Neutrophil (primary cell): ENCODE results near the gene STAB2.
"Not testable (repeated sequence)": the region's sequence is repeated elsewhere in the genome, so short reads cannot be mapped to it uniquely, and the experiment has no call there.

Source experiments
- H3K27ac ChIP-seq: fragments of 200-600 bp; sonication (generic); 2 replicates; pipeline ENCODE4 v1.5.1; 2016; ENCODE audit warnings: mild to moderate bottlenecking, moderate library complexity
- H3K27me3 ChIP-seq: fragments of 200-600 bp; sonication (generic); 2 replicates; pipeline ENCODE4 v1.6.0; 2016; ENCODE audit warnings: mild to moderate bottlenecking
- H3K36me3 ChIP-seq: fragments of 200-600 bp; sonication (generic); 2 replicates; pipeline ENCODE4 v1.5.1; 2017
- H3K4me1 ChIP-seq, 2 experiments: fragments of 200-600 bp in 1 of 2; sonication (generic) in 1 of 2; 1 replicate in 1 of 2; 2 replicates in 1 of 2; pipeline versions ENCODE4 v1.5.1 to v1.6.1; 2013 to 2016; ENCODE audit warnings: low read depth in 1 of 2, low read length in 1 of 2, mild to moderate bottlenecking in 1 of 2, moderate library complexity in 1 of 2; ENCODE audit not compliant: control insufficient read depth in 1 of 2, insufficient read depth in 1 of 2
- H3K4me3 ChIP-seq, 2 experiments: fragments of 200-600 bp in 1 of 2; sonication (generic) in 1 of 2; 1 replicate in 1 of 2; 2 replicates in 1 of 2; pipeline ENCODE4 v1.5.1; 2013 to 2016; ENCODE audit warnings: low read depth in 1 of 2, low read length in 1 of 2, mild to moderate bottlenecking in 1 of 2, moderate library complexity in 1 of 2
- H3K9me3 ChIP-seq: fragments of 200-600 bp; sonication (generic); 2 replicates; pipeline ENCODE4 v1.5.1; 2016
- TF ChIP-seq, protein P1 (sequence below): fragments of 200-600 bp; sonication (generic); IDR thresholded peaks from 2 replicates; pipeline ENCODE4 v1.5.1; 2016; ENCODE audit warnings: antibody characterized with exemption

STAB2 gene

DNA sequence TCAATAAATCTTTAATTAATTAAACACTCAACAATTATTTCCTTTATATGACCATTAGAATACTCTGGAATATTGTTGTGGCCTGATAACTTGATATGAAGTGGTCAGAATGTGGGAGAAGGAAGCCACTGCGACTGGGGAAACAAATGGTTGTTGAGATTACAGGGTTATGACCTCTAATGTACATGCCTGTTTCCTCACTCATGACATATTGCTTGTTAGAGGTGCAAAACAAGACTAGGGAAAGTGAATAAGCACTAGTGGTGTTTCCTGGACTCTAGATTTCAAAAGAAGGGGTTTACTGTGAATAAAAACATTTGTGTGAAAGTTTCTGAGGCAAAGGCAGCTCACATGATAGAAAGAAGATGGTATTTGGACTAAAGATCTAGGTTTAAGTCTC lies 53.3 kb downstream of the STAB2 start:
- TF ChIP-seq, protein P1, sequence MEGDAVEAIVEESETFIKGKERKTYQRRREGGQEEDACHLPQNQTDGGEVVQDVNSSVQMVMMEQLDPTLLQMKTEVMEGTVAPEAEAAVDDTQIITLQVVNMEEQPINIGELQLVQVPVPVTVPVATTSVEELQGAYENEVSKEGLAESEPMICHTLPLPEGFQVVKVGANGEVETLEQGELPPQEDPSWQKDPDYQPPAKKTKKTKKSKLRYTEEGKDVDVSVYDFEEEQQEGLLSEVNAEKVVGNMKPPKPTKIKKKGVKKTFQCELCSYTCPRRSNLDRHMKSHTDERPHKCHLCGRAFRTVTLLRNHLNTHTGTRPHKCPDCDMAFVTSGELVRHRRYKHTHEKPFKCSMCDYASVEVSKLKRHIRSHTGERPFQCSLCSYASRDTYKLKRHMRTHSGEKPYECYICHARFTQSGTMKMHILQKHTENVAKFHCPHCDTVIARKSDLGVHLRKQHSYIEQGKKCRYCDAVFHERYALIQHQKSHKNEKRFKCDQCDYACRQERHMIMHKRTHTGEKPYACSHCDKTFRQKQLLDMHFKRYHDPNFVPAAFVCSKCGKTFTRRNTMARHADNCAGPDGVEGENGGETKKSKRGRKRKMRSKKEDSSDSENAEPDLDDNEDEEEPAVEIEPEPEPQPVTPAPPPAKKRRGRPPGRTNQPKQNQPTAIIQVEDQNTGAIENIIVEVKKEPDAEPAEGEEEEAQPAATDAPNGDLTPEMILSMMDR: no peak
- peaks cover 52% of the 10 kb centered on the region for H3K27me3 ChIP-seq
- H3K36me3 ChIP-seq: no peaks in the 10 kb centered on the region
- H3K4me1 ChIP-seq: no peaks in the 10 kb centered on the region
- no peak overlapping the region for H3K27ac ChIP-seq
- H3K4me3 ChIP-seq: no peak overlapping the region
- H3K9me3 ChIP-seq: no peaks in the 10 kb centered on the region

DNA sequence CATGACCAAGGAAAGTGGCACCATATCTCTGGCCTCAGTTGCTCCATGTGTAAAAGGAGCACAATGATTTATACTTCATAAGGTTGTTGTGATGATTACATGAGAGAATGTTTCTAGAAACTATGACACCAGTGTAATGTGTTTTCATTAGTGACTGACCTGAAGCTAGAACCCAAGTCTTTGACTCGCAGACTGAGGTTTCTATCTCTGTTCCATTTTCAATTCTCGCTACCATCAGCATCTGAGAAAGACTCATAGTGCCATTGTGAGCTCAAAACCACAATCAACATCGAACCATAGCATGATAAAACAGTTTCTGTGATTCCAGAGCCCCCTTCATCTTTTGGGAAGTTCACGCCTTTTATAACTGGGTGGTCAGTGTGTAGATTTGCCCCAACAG lies 53.8 kb downstream of the STAB2 start:
- no peaks in the 10 kb centered on the region for H3K4me1 ChIP-seq

DNA sequence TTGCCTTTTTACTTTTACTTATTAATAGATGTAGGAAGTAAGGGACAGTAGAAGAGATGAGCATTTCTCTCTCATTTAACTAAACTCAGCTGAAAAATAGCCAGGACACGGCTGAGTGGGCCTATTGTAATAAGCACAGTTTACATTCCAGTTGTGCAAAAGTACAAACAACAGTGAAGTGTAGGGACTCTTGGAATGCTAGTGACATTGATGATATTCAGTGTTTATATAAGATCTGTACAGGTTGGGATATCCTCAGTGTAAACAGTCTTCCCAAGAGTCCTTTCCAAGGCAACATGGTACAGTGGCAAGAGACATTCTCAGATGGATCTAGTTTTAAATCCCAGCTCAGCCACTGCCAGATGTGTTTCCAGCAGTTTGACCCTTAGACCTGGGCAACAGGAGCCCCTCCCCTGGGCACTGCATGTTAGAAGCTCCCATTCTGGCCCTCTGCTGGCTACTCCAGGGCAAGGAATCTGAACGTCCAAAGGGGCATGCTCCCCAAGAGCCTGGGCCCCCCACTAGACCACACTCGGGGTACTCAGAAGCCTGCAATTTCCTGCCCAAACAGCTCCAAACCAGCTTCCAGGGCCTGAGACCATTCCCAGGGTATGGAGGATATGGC lies 55.3 kb downstream of the STAB2 start:
- H3K4me1 ChIP-seq: no peaks in the 10 kb centered on the region
- H3K36me3 ChIP-seq: no peaks in the 10 kb centered on the region
- no peak overlapping the region for H3K27ac ChIP-seq
- H3K4me3 ChIP-seq: no peak overlapping the region
- H3K27me3 ChIP-seq: peaks cover 60% of the 10 kb centered on the region
- H3K9me3 ChIP-seq: no peaks in the 10 kb centered on the region
- TF ChIP-seq, protein P1: no peak

More for the DNA sequence above, 53.8 kb downstream of the STAB2 start:
- H3K4me3 ChIP-seq: no peak overlapping the region
- H3K27ac ChIP-seq: no peak overlapping the region
- no peaks in the 10 kb centered on the region for H3K36me3 ChIP-seq
- no peaks in the 10 kb centered on the region for H3K9me3 ChIP-seq
- H3K27me3 ChIP-seq: peaks cover 55% of the 10 kb centered on the region
- TF ChIP-seq, protein P1: no peak

DNA sequence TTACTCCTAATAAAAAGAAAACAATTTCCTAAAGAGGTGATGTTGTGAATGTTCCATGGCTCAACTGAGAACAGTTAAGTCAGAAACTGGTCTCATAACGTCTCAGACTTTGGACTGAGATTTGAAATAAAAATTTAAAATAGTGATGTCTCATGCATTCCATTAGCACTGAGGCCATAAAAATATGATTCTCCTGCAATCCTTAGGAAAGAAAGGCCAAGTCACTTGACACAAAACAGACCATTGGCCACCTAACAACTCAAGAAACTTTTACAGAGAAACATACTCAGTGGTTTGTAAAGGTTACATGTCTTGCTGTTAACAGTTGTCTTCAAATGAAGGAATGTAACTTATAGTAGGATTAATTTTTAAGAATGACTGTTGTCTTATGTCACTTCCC lies 58.1 kb downstream of the STAB2 start:
- H3K4me1 ChIP-seq: no peaks in the 10 kb centered on the region
- H3K36me3 ChIP-seq: no peaks in the 10 kb centered on the region
- H3K4me3 ChIP-seq: no peak overlapping the region
- H3K9me3 ChIP-seq: no peaks in the 10 kb centered on the region
- TF ChIP-seq, protein P1: no peak
- H3K27ac ChIP-seq: no peak overlapping the region
- peaks cover 53% of the 10 kb centered on the region for H3K27me3 ChIP-seq

DNA sequence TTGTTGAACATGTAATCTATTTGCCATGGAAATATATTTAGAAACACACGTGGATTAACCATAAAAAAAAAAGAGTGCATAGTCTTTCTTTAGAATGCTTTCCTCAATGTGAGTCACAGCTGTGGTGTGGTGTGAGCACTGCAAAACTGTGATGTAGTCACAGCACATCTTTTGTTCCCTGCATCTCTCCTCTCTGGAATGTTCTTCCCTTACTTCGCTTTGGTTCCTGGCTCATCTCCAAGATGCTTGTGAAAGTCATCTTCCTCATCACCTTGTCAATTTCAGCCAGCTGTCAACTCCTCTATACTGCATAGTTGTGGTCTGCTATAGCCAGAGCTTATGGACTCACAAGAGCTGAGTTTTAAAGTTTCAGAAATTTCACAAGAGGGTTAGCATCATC lies 60.2 kb downstream of the STAB2 start:
- TF ChIP-seq, protein P1: no peak
- H3K4me3 ChIP-seq: no peak overlapping the region
- H3K27me3 ChIP-seq: peaks cover 37% of the 10 kb centered on the region
- H3K9me3 ChIP-seq: no peaks in the 10 kb centered on the region
- H3K27ac ChIP-seq: no peak overlapping the region
- no peaks in the 10 kb centered on the region for H3K4me1 ChIP-seq
- no peaks in the 10 kb centered on the region for H3K36me3 ChIP-seq

DNA sequence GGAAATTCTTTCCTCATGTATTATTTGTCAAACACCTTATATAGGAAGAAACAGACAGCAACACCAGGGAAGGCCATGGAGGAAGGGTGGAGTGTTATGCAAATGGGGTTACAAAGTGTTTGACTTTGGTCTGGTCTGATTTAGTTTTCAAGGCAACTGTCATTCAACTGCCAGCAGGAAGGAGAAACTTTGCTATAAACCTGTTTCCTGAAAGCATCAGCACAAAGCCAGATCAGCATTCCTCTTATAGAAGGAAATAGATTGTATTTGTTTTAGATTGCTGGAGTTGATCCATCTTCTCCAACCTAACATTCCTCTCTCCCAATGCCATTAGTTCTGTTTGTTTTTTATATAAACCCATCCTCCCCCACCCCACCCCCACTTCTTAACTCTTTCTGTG lies 65.7 kb downstream of the STAB2 start:
- H3K4me1 ChIP-seq: no peaks in the 10 kb centered on the region

DNA sequence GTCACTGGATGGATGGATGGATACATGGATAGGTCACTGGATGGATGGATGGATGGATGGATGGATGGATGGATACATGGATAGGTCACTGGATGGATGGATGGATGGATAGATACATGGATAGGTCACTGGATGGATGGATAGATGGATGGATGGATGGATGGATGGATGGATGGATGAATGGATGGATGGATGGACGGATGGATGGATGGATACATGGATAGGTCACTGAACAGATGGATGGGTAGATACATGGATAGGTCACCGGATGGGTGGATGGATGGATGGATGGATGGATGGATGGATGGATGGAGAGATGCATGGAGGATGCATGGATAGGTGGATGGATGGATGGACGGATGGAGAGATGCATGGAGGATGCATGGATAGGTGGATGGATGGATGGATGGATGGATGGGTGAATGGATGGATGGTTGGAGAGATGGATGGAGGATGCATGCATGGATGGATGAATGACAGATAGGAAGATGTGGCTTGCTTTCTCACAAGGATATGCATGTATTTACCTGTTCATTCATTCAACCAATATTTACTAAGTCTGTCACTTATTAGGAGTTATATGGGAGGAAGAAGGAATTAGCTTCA lies 66.6 kb downstream of the STAB2 start:
- H3K36me3 ChIP-seq, H3K9me3 ChIP-seq, H3K4me3 ChIP-seq, H3K27ac ChIP-seq, H3K4me1 ChIP-seq: not testable (repeated sequence)
- H3K27me3 ChIP-seq: peaks cover 36% of the 10 kb centered on the region

More for the DNA sequence above, 65.7 kb downstream of the STAB2 start:
- Histone ChIP-seq H3K4me3 (no peak overlapping the region), H3K36me3 (no peaks in the 10 kb centered on the region), H3K27ac (no peak overlapping the region), H3K9me3 (no peaks in the 10 kb centered on the region), H3K27me3 (peaks cover 36% of the 10 kb centered on the region)
- TF ChIP-seq, protein P1: no peak
